Measurements from ENCODE around the gene CFAP44.
"Not testable (repeated sequence)": the region's sequence is repeated elsewhere in the genome, so short reads cannot be mapped to it uniquely, and the experiment has no call there.

Gene CFAP44, protein sequence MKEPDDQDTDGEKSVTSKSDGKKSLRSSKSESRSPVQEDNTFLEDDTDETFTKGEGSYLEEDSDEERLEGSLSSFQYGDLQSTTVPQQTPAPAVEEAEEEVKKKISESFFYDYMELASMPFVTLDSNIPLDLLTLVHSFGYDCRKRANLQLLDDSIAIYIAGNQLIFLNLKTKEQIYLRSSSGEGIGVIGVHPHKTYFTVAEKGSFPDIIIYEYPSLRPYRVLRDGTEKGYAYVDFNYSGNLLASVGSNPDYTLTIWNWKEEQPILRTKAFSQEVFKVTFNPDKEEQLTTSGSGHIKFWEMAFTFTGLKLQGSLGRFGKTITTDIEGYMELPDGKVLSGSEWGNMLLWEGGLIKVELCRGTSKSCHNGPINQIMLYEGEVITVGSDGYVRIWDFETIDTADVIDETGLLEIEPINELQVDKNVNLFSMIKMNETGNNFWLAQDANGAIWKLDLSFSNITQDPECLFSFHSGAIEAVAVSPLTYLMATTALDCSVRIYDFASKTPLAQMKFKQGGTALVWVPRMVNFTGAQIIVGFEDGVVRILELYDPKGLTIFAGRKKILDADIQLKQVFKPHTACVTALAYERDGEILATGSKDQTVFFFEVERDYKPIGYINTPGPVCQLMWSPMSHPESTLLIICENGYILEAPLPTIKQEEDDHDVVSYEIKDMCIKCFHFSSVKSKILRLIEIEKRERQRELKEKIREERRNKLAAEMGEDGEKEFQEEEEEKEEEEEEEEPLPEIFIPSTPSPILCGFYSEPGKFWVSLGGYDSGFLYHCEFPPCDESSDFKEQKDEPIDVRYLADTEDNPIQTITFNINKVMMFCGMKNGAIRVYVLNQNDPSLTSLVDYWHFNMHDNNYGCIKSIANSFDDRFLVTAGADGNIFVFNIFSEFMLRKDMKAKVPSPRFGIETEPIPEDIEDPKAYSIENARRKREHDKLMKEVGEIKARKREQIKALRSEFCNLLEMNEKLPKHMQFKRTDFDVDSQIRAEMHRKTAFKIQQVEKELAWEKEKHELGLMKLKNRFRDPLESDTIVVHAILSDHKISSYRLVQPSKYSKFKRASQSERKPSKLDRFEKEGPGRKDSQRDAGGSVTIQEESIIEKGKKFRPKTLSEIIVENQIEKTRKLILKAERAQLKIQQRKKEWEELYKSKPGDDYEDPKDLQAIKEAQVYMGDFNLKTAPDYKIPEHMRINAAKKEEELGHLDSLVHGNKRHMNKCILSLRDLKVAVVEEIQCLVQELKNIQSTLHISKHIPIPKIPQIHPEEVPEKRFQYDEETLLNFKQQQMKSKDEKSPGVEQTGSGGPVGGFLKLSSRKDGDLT (N-terminal part only)

DNA sequence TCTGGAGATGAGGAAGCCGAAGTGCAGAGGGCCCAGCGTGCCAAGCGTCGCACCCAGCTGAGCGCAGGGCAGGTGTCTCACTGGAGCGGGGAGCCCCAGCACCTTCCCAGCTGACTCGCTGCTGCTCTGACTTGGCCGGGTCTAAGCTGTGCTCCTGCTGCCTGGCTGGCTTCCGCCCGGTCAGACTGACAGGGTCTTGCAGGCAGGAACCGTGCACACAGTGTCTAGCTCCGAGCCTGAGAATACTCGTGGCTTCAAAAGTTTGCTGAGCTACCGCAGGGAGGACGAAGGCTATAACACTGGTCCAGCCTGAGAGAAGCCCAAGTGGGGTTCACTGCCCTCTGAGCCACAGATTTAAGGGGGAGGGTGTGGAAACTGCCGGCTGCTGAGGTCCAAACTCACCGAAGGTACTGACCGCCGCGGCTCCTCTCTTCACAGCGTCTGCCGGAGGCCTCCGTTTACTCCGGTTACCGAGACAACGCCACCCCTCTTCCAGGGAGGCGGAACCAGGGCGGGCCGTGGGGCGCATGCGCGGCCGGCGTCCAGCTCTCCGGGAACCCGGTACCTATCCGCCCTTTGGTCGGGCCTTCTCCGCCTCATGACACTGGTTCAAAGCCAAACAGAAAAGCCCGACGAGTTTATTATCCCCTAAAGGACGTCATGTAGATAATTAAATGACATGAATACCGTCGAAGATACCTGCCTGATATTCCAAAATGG lies at the start of gene CFAP44:
TSS of gene CFAP44 (minus strand) at position 443 of the 720 bp plus-strand sequence. CDS start 7,829 bp downstream, outside the sequence.
- DNase-seq (ENCODE audit: low spot score) = peak; percentile 52

- peak; percentile 37 for DNase-seq (ENCODE audit: low spot score)
Measured at GRCh38 chr3:113485161-113485609, 43.9 kb upstream of the CFAP44 start.

DNA sequence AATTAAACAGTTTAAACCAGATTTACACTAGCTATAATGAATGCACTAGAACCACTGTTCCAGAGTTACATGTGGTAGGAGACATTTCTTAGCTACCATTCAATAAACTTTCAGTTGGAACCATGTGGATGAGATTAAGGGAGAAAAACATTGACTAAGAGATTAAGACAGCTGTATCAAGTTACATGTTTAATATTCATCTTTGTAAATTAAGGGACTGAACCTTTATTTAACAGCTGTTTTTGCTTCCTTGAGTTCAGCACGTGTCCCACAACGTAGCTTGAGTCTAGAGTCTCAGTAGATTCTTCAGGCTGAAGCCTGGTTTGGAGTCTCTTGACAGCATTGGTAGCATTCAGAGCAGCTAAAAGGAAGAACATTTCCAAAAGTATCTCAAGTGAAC lies 27.2 kb upstream of the CFAP44 start:
- no peak for DNase-seq (ENCODE audit: low spot score)

- DNase-seq (ENCODE audit: low spot score) = no peak
Measured at GRCh38 chr3:113461488-113461887, 20.2 kb upstream of the CFAP44 start.

DNA sequence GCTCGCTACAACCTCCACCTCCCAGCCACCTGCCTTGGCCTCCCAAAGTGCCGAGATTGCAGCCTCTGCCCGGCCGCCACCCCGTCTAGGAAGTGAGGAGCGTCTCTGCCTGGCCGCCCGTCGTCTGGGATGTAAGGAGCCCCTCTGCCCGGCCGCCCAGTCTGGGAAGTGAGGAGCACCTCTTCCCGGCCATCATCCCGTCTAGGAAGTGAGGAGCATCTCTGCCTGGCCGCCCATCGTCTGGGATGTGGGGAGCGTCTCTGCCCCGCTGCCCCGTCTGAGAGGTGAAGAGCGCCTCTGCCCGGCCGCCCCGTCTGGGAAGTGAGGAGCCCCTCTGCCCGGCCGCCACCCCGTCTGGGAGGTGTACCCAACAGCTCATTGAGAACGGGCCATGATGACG lies 17.3 kb upstream of the CFAP44 start:
- DNase-seq (ENCODE audit: low spot score) = not testable (repeated sequence)

DNA sequence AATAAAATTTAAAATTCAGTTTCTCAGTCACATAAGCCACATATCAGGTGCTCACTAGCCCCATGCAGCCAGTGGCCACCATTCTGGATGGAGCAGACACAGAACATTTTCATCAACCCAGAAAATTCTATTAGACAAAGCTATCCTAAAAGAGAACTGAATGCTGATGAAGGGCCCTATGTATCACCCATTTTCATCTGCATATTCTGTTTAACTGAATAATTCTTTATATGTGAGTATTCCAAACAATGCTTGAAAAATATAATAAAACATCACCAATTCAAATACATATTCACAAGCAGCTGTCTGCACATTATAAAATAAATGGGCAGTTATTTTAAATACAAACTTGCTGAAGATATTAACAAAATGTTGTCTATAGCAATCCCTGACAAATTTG lies 14.2 kb upstream of the CFAP44 start:
- no peak for DNase-seq (ENCODE audit: low spot score)

- DNase-seq (ENCODE audit: low spot score) = no peak
Measured at GRCh38 chr3:113454630-113455029, 13.3 kb upstream of the CFAP44 start.

- no peak for DNase-seq (ENCODE audit: low spot score)
Measured at GRCh38 chr3:113454057-113454456, 12.8 kb upstream of the CFAP44 start.

GRCh38 chr3:113450911-113451310 lies 9.6 kb upstream of the CFAP44 start:
- DNase-seq (ENCODE audit: low spot score) = no peak

GRCh38 chr3:113439606-113440005 lies 1.7 kb downstream of the CFAP44 start:
- no peak for DNase-seq (ENCODE audit: low spot score)

DNA sequence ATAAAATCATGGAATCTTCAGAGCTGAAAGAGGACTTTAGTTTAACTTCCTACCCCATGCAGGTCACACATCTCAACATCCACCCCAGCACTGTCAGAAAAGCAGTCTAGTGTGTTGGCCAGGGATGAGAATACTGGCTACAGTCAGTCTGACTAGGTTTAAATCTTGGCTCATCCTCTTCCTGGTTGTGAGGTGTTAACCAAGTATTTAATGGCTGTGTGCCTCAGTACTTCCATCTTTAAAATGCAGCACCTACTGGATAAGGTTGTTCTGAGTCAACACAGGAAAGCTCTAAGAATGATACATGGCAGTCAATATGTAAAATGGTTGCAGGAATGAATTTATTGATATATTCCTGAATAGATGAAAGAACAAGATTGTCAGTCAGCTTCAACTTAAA lies 3.1 kb downstream of the CFAP44 start:
- no peak for DNase-seq (ENCODE audit: low spot score)

DNA sequence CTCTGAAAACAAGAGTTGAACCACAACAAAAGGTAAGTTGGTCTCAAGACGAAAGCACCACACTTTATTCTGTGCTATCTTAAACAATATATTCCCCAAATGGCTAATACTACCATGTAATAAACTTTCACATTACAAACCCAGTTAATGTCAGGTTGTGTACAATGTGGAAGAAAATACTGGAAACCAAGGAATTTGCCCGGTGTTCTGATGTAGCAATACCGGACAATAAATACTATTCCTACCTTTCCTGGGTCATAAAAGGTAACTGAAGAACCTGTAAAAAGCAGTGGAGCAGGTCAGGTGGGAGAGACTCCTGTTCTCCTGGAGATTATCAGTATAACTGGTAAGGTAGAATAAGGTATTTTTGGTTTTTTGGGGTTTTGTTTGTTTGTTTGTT lies 3.9 kb downstream of the CFAP44 start:
- DNase-seq (ENCODE audit: low spot score) = no peak

- no peak for DNase-seq (ENCODE audit: low spot score)
Measured at GRCh38 chr3:113436809-113437208, 4.5 kb downstream of the CFAP44 start.

GRCh38 chr3:113431811-113432210 lies 9.5 kb downstream of the CFAP44 start:
- no peak for DNase-seq (ENCODE audit: low spot score)

GRCh38 chr3:113428581-113428980 lies 12.7 kb downstream of the CFAP44 start:
- no peak for DNase-seq (ENCODE audit: low spot score)

DNA sequence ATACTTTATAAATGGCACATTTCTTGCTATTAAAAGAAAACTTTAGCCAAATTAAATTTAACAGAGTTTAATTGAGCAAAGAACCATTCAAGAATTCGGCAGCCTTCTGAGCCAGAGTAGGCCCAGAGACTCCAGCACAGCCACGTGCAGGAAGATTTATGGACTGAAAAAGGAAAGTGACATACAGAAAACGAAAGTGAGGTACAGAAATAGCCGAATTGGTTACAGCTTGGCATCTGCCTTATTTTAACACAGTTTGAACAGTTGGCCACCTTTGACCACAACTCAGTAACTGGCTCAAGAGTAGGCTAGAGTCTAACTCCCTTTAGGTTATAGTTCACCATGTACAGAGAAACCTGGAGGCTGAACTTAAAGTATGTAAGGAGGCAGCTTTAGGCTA lies 17.6 kb downstream of the CFAP44 start:
- no peak for DNase-seq (ENCODE audit: low spot score)

GRCh38 chr3:113421082-113421481 lies 20.2 kb downstream of the CFAP44 start:
- no peak for DNase-seq (ENCODE audit: low spot score)

DNA sequence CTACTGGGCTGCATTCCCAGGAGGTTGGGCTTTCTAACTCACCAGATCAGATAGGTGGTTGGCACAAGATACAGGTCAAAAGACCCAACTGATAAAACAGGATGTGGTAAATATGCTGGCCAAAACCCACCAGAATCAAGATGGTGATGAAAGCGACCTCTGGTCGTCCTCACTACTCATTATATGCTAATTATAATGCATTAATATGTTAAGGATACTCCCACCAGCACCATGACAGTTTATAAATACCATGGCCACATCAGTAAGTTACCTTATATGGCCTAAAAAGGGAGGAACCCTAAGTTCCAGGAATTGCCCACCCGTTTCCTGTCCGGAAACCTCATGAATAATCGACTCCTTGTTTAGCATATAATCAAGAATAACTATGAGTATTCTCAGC lies 31.6 kb downstream of the CFAP44 start:
- no peak for DNase-seq (ENCODE audit: low spot score)

DNA sequence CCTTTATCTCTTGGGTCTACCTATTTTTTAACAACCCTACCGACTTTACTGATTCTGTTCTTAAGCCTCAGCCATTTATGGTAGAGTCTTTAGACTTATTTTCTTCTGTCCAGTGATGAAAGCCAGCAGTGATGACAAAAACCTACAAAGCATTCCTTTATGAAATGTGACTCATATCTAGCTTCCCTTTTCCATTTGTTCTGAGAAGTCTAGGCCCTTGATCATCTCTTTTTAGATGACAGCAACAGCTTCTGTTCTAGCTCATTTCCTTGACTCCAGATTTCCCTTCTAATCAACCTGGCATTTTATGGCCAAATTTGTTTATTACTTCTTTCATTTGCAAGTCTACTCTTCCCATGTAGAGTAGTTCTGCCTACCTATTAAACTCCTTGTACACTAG lies 36.1 kb downstream of the CFAP44 start:
- DNase-seq (ENCODE audit: low spot score) = no peak

DNA sequence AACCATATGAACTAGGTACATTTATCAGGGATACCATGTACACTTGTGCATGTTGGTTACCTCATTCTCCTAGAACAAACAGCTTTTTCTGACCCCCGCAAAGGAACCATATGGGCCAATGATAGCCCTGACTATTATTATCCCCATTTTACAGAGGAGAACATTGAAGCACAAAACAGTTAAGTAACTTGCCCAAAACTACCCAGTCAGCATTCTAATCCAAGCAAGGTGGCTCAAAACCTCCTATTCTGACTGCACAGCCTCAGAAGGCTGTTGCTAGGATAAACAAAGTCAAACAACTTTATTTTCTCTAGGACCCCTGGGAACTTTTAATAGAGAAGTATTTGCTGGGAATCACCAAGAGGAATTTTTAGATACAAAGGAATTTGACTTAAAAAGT lies 36.7 kb downstream of the CFAP44 start:
- DNase-seq (ENCODE audit: low spot score) = no peak
